ENCODE results near the gene LGALSL.

- TF ChIP-seq CTCF (IDR thresholded peaks at IDR 0.05) (no peak), POLR2A (IDR thresholded peaks at IDR 0.05) (no peak)
These were observed 3.6 kb downstream of the LGALSL start for GRCh38 chr2:64457524-64457923.
